ENCODE data around the gene PRMT1.
A peak's percentile ranks its signal among the peaks of the same experiment; 100 is the strongest.
"Not testable (repeated sequence)": the region's sequence is repeated elsewhere in the genome, so short reads cannot be mapped to it uniquely, and the experiment has no call there.

Gene PRMT1

DNA sequence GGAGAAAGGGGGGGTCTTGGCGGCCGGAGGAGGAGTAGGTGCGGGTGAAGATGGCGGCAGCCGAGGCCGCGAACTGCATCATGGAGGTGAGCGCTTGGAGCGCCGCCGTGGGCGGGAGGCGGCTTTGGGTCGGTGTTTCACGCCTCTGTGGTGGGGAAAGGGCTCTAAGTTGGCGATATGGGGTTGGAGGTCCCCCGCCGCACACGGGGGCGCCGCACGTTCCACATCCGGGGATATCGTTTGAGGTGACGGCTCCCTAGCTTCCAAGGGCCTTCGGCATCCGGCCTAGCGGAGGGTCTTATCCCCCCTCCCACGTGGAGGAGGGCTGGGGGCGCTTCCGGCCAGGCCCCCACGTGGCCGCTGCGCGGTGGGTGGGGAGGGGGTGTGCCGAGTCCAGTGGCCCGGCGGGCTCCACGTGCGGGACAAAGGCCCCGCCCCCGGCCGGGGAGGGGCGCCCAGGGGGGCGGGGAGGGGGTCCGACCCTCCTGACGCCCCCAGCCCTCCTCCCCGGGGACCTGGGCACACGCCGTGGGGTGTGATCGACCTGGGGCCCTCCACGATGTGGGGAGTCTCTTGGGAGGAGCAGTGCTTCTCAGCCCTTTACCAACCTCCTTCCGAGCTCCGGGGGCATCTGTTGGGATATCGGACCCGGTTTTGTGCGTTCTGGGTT, at the start of gene PRMT1:
TSS of gene PRMT1 (plus strand) at position 41 of the 670 bp plus-strand sequence. CDS start at position 51, 10 bp downstream.
- ATAC-seq, result peak in 1 of 2 donors; percentile 2

DNA sequence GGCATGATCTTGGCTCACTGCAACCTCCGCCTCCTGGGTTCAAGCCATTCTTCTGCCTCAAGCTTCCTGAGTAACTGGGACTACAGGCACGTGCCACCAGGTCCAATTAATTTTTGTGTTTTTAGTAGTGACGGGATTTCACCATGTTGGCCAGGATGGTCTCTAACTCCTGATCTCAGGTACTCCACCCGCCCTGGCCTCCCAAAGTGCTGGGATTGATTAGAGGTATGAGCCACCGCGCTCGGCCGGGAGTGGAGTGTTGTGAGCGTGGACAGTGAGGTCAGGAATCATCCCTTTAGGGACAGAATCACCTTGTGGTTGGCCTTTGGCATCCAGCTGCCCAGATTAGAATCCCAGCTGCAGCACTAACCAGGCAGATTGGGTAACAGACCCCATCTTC, 47.4 kb upstream of the PRMT1 start:
- no peak for ATAC-seq

DNA sequence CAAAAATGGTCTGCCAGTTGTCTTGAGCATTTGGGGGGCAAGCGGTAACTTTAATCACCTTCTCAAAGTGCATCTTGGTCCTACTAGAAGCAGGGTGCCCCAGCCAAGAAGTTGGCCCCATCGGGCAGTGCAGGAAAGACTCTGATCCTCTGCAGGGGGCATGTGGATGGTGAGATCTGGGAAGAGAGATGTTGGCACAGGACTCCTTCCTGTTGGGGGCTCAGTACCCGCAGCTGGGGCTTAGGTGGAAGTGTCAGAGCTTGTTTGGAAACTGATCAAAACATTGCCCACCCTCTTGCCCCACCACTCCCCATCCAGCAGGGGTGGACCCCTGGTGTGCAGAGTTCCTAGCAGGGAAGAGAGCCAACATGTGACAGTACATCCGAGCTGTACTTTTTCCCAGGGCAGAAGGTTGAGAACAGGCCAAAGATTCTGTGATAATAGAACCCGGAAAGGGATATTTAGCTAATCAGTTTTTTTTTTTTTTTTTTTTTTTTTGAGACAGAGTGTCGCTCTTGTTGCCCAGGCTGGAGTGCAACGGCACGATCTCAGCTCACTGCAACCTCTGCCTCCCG, 46.0 kb upstream of the PRMT1 start:
- ATAC-seq, result no peak

DNA sequence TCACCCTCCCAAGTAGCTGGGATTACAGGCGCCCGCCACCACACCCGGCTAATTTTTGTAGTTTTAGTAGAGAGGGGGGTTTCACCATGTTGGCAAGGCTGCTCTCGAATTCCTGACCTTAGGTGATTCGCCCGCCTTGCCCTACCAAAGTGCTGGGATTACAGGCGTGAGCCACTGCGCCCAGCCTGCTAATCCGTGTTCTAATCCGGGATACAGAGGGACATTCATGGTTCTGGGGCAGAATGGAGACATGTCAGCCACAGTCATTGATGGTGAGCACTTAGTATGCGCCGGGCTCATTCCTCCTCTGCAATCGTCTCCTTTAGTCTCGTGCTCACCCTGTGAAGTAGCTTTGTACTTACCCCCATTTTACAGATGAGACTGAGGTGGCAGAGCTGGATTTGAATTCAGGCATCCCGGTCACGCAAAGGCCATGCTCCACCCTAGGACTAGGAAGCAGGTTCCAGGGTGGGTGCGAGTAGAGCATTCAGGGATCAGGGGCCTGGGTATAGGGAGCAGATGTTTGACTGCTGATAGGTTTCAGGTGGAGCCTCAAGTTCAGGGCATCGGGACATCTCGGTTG, 45.4 kb upstream of the PRMT1 start:
- no peak for ATAC-seq

DNA sequence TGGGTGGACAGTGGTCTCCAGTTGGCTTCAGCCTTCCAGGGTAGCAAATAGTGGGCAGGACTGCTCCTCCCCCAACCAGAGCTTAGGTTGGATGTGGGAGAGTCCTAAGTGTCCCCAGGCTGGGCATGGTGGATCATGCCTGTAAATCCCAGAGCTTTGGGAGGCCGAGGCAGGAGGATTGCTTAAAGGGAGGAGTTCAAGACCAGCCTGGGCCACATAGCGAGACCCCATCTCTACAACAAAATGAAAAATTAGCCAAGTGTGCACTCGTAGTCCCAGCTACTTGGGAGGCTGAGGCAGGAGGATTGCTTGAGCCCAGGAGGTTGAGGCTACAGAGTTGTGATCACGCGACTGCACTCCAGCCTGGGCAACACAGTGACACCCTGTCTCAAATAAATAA, 44.5 kb upstream of the PRMT1 start:
- no peak for ATAC-seq

DNA sequence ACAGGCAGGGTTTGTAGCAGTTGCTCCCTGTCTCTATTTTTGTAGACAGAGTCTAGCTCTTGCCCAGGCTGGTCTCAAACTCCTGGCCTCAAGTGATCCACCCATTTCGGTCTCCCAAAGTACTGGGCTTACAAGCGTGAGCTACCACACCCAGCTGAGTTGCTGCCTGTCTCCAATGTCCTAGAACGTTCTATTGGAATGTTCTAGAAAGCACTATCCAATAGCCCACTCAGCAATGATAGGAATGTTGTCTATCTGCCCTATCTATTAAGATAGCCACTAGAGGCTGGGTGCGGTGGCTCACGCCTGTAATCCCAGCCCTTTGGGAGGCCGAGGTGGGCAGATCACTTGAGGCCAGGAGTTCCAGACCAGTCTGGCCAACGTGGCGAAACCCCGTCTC, 43.8 kb upstream of the PRMT1 start:
- ATAC-seq, result not testable (repeated sequence)

DNA sequence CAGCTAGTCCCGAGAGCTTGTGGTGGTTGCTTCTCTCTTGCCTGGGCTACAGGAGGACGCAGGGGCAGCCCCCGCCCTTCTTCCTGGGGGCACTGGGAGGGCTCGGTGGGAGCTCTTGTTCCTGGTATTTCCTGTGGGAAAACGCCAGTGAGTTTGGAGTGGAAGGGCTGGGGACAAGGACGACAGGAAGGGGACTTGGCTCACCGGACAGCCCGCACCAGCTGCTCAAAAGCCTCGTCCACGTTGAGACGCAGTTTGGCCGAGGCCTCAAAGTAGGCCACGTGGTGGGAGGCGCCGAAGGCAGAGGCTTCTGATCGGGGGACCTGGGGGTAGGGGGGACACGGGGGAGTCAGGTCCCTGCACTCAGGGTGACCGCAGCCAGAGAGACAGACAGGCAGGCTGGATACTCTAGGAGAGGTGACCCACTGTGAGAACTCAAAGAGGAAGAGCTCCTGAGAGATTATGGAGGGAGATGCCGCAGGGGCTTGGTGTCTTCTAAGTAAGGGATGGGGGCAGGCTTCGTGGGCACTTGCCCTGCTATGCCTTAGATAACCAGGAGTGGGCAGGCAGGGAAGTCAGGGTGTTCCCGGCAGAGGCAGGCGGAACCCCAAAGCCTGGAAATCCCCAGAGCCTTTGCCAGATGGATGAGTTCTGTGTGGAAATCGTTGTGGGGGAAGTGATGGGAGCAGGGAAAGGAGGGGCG, 41.4 kb upstream of the PRMT1 start:
- no peak for ATAC-seq

DNA sequence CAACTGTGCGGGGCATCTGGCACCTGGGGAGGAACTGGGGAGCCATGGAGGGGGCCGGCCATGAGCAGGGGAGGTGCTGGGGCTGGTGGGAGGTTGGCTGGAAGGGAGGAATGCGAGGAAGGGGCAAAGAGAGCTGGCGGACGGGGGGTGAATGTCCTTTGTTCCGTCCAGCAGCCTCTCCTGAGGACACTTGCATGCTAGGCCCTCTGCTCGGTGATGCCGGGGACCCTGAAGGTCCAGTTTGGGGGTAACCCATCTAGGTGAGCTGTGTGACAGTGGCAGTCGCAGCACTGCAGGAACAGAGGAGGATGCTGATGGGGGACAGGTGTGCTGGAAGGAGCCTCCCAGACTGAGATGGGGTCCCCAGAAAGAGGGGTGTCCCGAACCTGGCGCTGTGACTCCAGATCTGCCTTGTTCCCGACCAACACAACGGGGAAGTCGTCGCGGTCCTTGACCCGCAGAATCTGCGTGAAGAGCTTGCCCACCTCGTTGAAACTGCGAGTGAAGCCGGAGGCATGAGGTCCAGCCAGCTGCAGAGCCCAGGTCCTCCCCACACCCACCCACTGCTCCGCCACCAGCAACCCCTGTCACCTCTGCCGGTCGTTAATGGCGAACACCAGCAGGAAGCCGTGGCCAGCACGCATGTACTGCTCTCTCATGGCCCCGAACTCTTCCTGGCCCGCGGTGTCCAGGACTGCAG, 40.7 kb upstream of the PRMT1 start:
- no peak for ATAC-seq

DNA sequence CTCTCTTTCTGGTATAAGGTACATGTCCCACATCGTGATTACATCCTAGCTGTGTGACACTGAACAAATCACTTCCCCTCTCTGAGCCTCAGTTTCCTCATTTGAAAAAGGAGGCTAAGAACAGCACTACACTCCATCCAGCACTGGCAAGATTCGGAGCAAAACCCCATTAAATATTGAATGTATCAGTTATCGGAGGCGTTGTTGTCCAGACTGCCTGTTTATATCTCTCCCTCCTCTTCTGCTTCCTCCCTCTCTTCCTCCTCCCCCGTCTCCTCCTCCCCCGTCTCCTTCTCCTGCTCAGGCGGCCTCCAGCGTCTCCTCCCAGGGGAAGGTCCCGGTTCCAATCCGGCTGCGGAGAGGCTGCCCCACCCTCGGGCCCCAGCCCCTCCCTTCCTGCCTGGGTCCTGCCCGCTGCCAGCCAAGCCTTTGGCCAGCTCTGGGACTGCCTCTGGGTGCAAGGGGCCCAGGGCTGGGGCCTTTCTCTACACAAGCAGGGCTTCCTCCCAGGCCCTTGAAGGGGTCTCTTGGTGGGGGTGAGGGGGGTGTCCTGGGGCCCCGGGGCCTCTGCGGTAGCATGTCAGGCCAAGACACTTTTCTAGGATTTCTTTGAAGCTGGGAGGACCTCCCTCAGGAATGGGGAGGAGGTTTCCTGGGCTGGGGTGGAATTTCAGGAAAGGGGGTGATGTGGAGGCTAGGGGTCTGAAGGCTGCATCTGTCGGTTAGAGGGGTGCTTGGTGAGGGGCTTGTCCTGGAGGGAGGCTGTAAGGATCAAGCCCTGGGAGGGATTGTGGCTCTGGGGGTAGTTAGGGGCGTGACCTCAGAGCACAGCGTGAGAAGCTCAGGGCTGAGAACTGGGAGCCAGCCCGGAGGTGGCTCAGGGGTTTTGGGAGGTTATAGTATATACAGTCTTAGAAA, 39.0 kb upstream of the PRMT1 start:
- ATAC-seq, result no peak

DNA sequence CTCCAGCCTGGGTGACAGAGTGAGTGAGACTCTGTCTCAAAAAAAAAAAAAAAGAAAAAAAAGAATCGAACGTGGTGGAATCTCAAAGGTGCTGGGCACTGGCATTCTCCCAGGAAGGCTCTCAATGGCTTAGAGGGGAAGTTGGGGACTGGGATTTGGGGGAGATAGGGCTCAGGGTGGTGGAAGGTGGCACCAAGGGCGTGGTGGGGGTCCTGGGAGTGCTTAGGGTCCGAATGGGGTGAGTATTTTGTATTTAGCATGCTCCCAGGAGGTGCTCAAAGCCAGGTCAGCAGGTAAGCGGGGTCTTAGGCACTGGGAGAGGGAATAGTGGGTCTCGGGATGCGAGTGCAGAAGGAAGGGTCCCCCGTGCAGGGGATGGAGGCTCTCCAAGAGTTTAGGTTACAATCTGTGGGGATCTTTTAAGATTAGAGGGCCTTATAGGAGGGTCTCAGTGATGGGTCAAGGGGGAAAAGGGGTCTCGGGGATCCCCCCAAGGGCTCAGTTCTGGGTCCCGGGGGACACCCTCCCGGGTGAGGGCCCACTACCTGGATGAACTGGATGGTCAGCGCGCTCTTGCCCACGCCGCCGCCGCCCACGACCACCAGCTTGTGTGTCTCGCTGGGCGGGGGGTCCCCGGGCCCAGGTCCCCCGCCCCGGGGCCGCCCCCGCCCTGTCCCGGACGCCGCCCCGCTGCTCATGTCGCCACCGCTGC, 37.5 kb upstream of the PRMT1 start:
- ATAC-seq, result no peak

DNA sequence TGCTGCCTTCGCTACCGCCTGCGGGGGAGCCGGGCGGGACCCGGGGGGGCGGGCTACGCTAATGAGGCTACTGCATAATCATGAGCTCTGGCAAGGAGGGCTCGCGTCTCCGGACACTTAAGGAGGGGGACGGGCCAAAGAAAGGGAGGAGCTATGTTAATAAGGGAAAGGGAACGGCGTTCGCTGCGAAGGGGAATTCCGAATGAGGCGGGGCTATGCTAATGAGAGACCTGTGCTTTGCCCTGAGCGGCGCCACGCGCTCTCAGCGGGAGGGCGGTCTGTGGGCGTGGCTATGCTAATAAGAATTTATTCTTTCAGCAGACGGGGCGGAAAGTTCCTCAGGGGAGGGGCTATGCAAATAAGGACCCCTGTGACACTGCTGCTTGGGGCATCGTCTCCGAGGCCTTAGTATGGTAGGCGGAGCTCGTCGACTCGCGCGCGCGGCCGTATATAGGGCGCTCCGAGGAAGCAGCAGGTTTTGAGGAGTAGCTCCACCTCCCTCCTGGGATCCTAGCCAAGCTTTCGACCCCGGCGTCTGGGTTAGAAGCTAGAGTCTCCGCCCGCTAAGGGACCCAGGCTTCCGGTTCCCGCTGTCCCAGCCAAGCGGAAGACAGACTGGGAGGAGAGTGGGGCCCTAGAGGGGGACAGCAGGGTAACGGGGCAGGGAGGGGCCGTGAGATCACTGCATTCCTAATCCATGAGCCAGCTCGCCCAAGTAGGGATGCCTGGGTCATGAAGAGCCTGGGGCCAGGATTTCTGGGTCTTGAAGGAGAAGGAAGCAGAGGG, 36.8 kb upstream of the PRMT1 start, which contains the start of gene RRAS:
TSS of gene RRAS (minus strand) at position 31 of the 786 bp plus-strand sequence. CDS start 45 bp downstream, outside the sequence.
- peak; percentile 68 to 69 for ATAC-seq

DNA sequence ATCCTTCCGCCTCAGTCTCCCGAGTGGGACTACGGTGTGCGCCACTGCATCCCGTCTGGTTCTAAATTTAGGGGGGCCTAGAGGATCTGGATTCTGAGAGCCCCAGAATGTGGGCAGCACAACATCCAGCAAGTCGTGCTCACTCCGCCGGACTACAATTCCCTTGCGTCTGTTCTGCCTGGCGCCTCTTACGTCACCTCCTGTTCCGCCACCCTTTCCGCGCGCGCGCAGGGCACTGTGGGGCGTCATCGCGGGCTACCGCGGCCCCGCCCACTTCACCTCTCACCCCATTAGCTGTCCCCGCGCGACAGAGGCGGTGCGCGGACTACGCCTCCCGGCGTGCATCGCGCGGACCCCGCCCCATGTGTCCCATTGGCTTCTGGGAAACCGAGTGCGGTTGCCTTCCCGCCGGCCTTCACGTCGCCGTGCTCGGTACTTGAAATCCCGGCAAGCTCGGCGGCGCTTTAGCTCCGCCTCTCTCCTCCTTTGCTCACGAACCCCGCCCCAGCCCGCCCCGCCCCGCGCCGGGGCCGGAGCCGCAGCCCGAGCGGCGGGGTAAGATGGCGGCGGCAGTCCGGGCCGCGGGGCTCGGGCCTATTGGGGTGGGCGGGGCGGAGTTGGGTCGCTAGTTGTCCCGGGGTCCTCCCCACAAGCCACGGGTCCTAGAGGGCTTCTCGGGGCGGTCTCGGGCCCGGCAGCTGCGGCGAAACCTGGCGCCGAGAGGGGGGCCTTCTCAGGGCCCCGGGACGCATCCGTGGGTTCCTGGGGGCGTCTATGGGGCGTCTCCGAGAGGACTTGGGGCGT, 35.2 kb upstream of the PRMT1 start, which contains the start of gene SCAF1:
TSS of gene SCAF1 (plus strand) at position 522 of the 804 bp plus-strand sequence. CDS start 2,818 bp downstream, outside the sequence.
- peak; percentile 66 to 72 for ATAC-seq

DNA sequence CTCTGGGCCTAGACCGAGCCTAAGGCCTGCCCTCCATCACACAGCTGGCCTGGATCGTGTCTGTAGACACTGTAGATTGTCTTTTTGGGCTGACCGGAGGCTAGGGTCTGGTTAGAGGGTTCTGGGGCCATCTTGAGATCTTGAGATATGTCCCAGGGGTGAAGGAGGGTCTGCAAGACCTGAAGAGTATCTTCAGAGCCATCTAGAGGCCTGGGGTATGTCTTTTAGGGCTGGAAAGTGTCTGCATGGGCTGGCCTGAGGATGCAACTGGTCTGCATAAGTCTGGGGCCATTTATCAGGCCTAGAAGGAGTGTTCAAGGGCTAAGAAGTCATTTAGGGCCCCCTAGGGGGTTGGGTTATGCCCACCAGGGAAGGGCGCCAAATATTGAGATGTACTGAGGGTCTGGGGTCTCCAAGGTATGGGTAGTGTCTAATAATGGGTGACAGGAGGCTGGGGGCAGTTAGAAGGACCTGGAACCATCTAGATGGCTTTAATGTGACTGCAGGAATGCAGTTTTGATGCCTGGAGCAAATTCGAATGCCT, 34.5 kb upstream of the PRMT1 start:
- ATAC-seq, result no peak

DNA sequence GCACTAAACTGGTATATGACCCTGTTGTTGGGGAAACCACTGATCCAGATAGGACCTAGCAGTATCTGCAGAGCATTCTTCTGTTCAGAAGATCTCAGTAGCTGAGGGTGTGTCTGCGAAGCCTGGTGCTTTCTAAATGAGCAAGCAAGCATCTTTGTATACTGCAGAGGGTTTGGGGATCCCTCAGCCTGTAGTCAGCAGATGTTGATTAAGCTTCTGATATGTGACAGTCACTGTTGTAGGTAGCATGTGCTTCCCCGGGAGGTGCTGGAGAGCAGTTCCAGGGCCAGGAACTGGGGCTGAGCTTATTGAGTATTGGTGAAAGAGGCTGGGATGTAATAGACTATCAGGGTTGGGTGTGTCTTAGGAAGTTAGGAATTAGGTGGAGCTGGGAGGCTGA, 33.6 kb upstream of the PRMT1 start:
- ATAC-seq, result no peak

DNA sequence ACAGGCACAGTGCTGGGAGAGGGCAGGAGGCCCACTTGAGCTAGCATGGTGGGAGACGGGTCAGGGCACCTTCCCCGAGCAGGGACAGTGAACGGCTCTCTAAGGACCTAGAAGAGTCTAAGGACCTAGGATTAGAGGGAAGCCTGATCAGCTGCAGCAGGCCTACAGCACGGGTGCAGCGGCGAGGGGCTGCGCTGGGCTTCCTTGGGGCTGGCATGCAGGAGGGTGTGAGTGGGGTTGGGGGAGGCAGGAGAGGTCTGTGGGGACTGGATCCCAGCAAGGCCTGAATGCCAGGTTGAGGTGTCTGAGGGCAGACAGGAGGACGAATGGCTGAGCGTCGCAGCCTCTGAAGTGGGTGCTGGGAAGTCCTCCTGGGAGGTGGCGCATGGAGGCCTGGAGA, 31.5 kb upstream of the PRMT1 start:
- ATAC-seq, result no peak

DNA sequence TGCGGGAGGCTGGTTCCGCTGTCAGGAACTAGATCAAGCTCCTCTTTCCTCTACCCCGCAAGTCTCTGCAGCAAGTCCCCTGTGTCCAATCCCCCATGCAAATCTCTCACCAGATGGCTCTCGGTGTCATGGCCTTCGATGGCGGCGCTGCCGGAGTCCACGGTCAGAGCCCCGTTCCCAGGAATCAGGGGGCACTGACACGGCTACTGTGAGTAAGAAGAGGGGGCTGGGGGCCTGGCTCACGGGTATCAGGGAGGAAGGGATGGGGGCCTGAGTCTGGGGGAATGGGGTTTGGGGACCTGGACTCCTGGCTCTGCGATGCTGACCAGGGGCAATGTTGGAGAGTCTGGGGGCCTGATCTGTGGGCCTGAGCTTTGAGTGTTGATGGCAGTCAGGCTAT, 31.1 kb upstream of the PRMT1 start:
- ATAC-seq, result no peak

DNA sequence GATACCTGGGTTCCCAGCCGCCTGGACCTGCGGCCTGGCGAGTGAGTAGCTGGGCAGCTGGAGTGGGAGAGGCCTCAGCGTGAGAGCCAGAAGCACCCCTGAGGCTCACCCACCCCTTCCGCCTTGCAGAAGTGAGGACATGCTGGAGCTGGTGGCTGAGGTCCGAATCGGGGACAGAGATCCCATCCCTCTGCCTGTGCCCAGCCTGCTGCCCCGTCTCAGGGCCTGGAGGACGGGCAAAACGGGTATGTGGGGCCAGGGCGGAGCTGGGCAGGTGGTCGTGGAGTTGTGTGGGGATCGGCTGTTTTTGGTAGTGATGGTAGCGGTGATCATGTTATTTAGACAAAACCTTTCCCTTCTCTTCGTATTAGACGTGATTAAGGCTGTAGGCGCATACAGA, 30.5 kb upstream of the PRMT1 start:
- no peak for ATAC-seq

DNA sequence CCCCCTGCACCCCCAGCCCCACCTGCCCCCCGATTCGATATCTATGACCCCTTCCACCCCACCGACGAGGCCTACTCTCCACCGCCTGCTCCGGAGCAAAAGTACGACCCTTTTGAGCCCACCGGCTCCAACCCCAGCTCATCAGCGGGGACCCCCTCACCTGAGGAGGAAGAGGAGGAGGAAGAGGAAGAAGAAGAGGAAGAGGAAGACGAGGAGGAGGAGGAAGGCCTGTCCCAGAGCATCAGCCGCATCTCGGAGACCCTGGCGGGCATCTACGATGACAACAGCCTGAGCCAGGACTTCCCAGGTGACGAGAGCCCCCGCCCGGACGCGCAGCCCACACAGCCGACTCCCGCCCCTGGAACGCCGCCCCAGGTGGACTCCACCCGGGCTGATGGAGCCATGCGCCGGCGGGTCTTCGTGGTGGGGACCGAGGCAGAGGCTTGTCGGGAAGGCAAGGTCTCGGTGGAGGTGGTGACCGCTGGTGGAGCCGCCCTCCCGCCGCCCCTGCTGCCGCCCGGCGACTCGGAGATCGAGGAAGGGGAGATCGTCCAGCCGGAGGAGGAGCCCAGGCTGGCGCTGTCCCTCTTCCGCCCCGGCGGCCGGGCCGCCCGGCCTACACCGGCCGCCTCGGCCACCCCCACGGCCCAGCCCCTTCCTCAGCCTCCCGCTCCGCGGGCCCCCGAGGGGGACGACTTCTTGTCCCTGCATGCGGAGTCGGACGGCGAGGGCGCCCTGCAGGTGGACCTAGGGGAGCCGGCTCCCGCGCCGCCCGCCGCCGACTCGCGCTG, 25.8 kb upstream of the PRMT1 start:
- no peak for ATAC-seq

Measured in activated CD4-positive, CD25-positive, alpha-beta regulatory T cell treated with anti-CD3 and anti-CD28 coated beads, Interleukin-2, amount 50 U/mL, for 24 hours (primary cell).